GM18951 (cell line): ENCODE data around the gene CMTM8.
A peak's percentile ranks its signal among the peaks of the same experiment; 100 is the strongest.
"Not testable (repeated sequence)": the region's sequence is repeated elsewhere in the genome, so short reads cannot be mapped to it uniquely, and the experiment has no call there.

ENCODE experiments used
- POLR2A ChIP-seq: IDR thresholded peaks from 4 replicates; pipeline ENCODE4 v1.6.1; 2011; ENCODE audit warnings: mild to moderate bottlenecking; ENCODE audit not compliant: insufficient read length, insufficient read depth; ENCODE audit errors: extremely low read depth
- in situ Hi-C: fragments of 300-500 bp; cut with MboI; formaldehyde crosslinking; loops from one replicate; pipeline ENCODE4 v1.12.0; 2022; ENCODE audit warnings: low sequenced_read_pairs, mixed read lengths, inconsistent platforms; ENCODE audit not compliant: unreplicated experiment

The CMTM8 gene

GRCh38 chr3:32381922-32382321, 143.4 kb downstream of the CMTM8 start:
- in situ Hi-C loops = no loop called here
- no peak for TF ChIP-seq POLR2A

GRCh38 chr3:32383136-32383711, 144.7 kb downstream of the CMTM8 start:
- TF ChIP-seq POLR2A = no peak
- in situ Hi-C loops = no loop called here

GRCh38 chr3:32384938-32385337, 146.5 kb downstream of the CMTM8 start:
- in situ Hi-C loops = no loop called here
- TF ChIP-seq POLR2A = no peak

- TF ChIP-seq POLR2A = no peak
- in situ Hi-C loops = no loop called here
These were observed 149.0 kb downstream of the CMTM8 start for GRCh38 chr3:32387512-32387911.

- in situ Hi-C loops = not testable (repeated sequence)
These were observed 151.1 kb downstream of the CMTM8 start for GRCh38 chr3:32389577-32389976.

- in situ Hi-C loops = no loop called here
- TF ChIP-seq POLR2A = peak; percentile 25
These were observed 153.4 kb downstream of the CMTM8 start, which contains the start of gene CMTM7 for GRCh38 chr3:32391643-32392535. Gene CMTM7, plus strand, starts transcription at chr3:32391853. Its CDS starts 54 bp downstream, at chr3:32391907.

GRCh38 chr3:32392536-32393302, 154.2 kb downstream of the CMTM8 start:
- TF ChIP-seq POLR2A = no peak
- in situ Hi-C loops = no loop called here

GRCh38 chr3:32395496-32395895, 157.0 kb downstream of the CMTM8 start:
- no peak for TF ChIP-seq POLR2A
- in situ Hi-C loops = no loop called here

- TF ChIP-seq POLR2A = no peak
- in situ Hi-C loops = no loop called here
These were observed 159.5 kb downstream of the CMTM8 start for GRCh38 chr3:32397941-32398340.

- in situ Hi-C loops = no loop called here
- TF ChIP-seq POLR2A = no peak
These were observed 160.1 kb downstream of the CMTM8 start for GRCh38 chr3:32398531-32398930.

GRCh38 chr3:32399030-32399620, 160.6 kb downstream of the CMTM8 start:
- no peak for TF ChIP-seq POLR2A
- in situ Hi-C loops = no loop called here

GRCh38 chr3:32401126-32401525, 162.6 kb downstream of the CMTM8 start:
- no peak for TF ChIP-seq POLR2A

GRCh38 chr3:32401556-32402081, 163.1 kb downstream of the CMTM8 start:
- peak; percentile 34 for TF ChIP-seq POLR2A
- in situ Hi-C loops = no loop called here

More at GRCh38 chr3:32401126-32401525, 162.6 kb downstream of the CMTM8 start:
- in situ Hi-C loops = no loop called here

GRCh38 chr3:32403663-32404062, 165.2 kb downstream of the CMTM8 start:
- in situ Hi-C loops = no loop called here

More at GRCh38 chr3:32403663-32404062, 165.2 kb downstream of the CMTM8 start:
- TF ChIP-seq POLR2A = no peak
